Osteocyte (in vitro differentiated cells): ENCODE data around the gene CRACR2B. TPM values are rescaled to one million over a fixed set of nuclear protein-coding genes. Genes with fewer than 3 reads are reported as not detected.
A peak's percentile ranks its signal among the peaks of the same experiment; 100 is the strongest.

ENCODE experiments used
- DNase-seq: peaks from one replicate; pipeline ENCODE4 v3.0.0; 2021; ENCODE audit warnings: mixed read lengths; ENCODE audit not compliant: unreplicated experiment; ENCODE audit errors: extremely low spot score
- H3K27ac Mint-ChIP-seq: one replicate; pipeline ENCODE4 v1.8.0; 2021; ENCODE audit warnings: mild to moderate bottlenecking, mixed read lengths; ENCODE audit not compliant: unreplicated experiment
- H3K27me3 Mint-ChIP-seq: one replicate; pipeline ENCODE4 v1.8.0; 2021; ENCODE audit warnings: mixed read lengths; ENCODE audit not compliant: unreplicated experiment
- H3K36me3 Mint-ChIP-seq: one replicate; pipeline ENCODE4 v1.8.0; 2021; ENCODE audit warnings: mixed read lengths; ENCODE audit not compliant: unreplicated experiment
- H3K4me1 Mint-ChIP-seq: one replicate; pipeline ENCODE4 v1.8.0; 2021; ENCODE audit warnings: mixed read lengths; ENCODE audit not compliant: unreplicated experiment
- H3K4me3 Mint-ChIP-seq: one replicate; pipeline ENCODE4 v1.8.0; 2021; ENCODE audit warnings: mild to moderate bottlenecking, moderate library complexity, mixed read lengths; ENCODE audit not compliant: unreplicated experiment
- H3K9me3 Mint-ChIP-seq: one replicate; pipeline ENCODE4 v1.8.0; 2021; ENCODE audit warnings: mixed read lengths; ENCODE audit not compliant: unreplicated experiment
- total RNA-seq: library from RNA; stranded (reverse); gene quantifications from 2 replicates; pipeline ENCODE4 v1.2.1, GENCODE V29; 2021
- TF ChIP-seq, protein P1 (sequence below): fragments of 200-600 bp; sonication (generic); IDR thresholded peaks from 2 replicates; pipeline ENCODE4 v1.5.0; 2021; ENCODE audit warnings: antibody characterized with exemption, mild to moderate bottlenecking, moderate library complexity

Gene CRACR2B
- total RNA-seq, 1 donor from 2014 or later, result 4.2 TPM

DNA sequence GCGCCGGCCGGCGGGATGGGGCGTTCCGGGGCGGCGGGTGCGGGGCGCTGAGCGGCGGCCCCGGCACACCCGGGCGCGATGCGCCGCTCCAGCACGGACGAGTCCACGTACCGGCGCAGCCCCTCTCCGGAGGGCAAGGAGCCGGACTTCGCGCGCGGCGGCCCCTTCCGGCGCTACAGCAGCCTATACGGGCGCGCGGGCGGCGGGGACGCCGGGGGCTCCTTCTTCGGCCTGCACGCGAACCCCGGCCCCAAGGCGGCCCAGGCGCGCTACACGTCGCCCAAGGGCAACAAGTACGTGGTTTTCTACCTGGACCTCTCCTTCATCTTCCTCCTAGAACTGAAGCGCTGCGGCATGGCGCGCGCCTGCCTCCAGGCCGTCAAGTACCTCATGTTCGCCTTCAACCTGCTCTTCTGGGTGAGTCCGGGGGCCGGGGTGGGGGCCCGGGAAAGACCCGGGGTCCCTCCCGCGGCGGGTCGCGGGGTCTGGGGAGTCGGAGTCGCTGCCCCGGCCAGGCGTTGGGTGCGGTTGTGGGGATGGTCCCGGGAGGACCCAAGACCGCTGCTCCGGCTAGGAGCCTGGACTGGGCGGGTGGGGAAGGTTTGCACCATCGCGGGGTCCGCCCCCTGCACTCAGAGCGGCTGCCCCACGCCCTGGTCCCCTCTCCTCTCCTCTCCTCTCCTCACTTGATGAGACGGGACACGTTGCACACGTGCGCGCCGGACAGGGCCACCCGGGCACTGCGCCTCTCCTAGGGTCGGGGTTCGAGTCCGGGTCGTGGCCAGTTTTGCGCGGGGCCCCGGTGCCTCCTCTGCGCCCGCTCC is 22.4 kb downstream of the CRACR2B start:
- Mint-ChIP-seq H3K27me3 (no peaks in the 10 kb centered on the region), H3K4me3 (peak overlapping the region; percentile 62), H3K27ac (no peak overlapping the region), H3K4me1 (peaks cover 39% of the 10 kb centered on the region), H3K36me3 (no peaks in the 10 kb centered on the region), H3K9me3 (no peaks in the 10 kb centered on the region)
- no peak for DNase-seq
- TF ChIP-seq, protein P1, sequence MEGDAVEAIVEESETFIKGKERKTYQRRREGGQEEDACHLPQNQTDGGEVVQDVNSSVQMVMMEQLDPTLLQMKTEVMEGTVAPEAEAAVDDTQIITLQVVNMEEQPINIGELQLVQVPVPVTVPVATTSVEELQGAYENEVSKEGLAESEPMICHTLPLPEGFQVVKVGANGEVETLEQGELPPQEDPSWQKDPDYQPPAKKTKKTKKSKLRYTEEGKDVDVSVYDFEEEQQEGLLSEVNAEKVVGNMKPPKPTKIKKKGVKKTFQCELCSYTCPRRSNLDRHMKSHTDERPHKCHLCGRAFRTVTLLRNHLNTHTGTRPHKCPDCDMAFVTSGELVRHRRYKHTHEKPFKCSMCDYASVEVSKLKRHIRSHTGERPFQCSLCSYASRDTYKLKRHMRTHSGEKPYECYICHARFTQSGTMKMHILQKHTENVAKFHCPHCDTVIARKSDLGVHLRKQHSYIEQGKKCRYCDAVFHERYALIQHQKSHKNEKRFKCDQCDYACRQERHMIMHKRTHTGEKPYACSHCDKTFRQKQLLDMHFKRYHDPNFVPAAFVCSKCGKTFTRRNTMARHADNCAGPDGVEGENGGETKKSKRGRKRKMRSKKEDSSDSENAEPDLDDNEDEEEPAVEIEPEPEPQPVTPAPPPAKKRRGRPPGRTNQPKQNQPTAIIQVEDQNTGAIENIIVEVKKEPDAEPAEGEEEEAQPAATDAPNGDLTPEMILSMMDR, result no peak

DNA sequence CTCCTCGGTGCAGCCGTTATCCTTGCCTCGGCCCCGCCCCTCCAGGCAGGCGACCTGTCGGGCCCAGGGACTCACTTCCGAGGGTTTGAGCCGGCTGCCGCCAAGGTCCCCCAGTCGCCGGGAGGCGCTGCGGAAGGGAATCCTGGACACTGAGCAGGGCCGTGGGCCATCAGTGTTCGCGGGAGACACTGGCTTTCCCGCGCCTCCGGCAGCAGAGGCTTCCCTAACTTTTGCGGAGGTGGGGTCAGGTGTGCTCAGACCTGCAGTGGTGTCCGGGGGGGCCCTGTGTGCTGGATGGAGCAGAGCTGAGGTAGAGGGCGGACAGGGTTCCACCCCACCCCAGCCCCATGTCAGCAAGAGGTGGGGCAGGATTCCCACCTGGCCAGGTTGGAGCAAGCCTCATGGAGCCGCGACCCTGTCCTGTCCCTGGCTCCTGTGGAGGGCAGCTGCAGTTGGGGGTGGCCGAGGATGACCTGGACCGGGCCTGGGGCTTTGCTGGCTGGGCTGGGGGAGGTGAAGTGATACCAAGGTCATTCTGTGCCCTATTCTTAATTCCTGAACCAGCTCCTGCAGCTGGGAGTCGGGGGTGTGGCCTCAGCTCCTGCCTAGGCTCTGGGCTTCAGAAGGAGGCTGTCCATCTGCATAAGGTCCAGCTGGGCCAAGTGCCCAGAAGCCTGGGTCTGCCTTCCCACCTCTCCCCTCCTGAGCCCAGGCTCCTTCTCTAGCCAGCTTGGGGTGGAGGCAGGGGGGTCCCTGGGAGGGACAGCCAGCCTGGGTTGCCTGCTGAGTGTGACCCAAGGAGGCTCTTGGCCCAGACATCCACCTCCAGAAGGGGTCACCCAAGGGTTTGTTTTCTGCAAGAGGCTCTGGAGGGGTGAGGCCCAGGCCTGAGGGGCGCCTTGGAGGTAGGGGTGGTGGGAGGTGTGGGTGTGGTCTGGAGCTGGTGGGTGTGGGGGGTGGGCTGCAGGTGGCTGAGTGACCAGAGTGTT is 23.4 kb downstream of the CRACR2B start:
- Mint-ChIP-seq H3K4me3 (peak overlapping the region; percentile 62), H3K9me3 (no peaks in the 10 kb centered on the region), H3K27ac (no peak overlapping the region), H3K27me3 (no peaks in the 10 kb centered on the region), H3K4me1 (peaks cover 30% of the 10 kb centered on the region), H3K36me3 (no peaks in the 10 kb centered on the region)
- no peak for DNase-seq
- TF ChIP-seq, protein P1, result no peak

DNA sequence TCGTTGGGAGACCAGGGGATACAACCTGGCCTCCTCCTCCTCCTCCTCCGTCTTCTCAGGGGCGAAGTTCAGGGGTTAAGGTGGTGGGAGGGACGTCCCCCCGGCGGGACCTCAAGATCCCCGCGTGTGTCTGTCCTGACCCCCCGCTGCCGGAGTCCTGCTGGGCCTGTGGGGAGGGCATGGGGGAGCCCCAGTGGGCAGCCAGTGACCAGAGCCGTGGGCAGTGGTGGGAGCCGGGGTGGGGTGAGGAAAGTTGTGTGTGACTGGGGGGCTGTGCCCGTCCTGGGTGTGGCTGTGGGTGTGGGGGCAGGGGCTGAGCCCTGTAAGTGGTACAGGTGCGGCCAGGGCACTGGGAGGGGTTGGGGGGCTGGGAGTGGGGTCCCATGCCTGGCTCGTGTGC is 25.0 kb downstream of the CRACR2B start:
- TF ChIP-seq, protein P1, result no peak
- Mint-ChIP-seq H3K4me1 (peaks cover 20% of the 10 kb centered on the region), H3K36me3 (no peaks in the 10 kb centered on the region), H3K27me3 (no peaks in the 10 kb centered on the region), H3K27ac (no peak overlapping the region), H3K9me3 (no peaks in the 10 kb centered on the region), H3K4me3 (no peak overlapping the region)
- no peak for DNase-seq

DNA sequence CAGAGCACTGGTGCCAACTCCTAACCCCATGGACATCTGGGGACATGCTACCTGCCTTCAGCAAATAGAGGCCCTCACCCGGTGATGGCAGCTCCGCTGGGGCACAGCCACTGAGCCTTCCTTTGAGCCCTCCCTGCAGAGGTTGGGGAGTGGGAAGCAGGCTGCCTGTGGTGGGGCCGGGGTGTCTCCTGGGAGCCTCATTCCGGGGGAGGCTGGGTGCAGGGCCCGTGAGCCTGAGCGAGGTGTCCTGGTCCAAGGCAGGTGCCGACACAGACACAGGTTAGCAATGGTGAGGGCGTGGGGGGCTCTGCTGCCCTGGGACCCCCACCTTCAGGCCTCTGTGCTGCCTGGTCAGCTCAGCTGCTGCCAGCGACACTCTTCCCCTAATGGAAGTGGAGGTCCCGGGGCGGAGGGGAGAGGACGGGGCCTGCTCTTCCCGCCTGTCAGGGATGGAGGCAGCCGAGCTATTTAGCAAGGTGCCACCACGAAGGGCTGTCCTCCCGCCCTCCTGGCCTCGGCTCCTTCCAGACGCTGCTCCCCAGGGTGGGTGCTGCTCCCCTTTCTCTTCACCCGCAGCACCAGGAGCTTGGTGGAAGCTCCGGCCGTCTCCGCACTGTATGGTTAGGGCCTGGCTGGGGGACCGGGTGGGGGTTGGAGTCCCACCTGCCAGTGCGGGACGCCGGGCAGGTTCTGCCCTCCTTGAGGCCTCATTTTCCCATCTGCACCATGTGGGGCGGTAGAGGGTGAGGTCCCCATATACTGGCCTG is 26.1 kb downstream of the CRACR2B start:
- Mint-ChIP-seq H3K27me3 (no peaks in the 10 kb centered on the region), H3K4me3 (no peak overlapping the region), H3K36me3 (no peaks in the 10 kb centered on the region), H3K9me3 (no peaks in the 10 kb centered on the region), H3K4me1 (peaks cover 15% of the 10 kb centered on the region), H3K27ac (no peak overlapping the region)
- no peak for DNase-seq
- TF ChIP-seq, protein P1, result no peak
